Suppressor macrophage treated with lipopolysaccharide for 1 hour (primary cell): ENCODE measurements around the gene SPRYD7.
"Not testable (repeated sequence)": the region's sequence is repeated elsewhere in the genome, so short reads cannot be mapped to it uniquely, and the experiment has no call there.

Experiments
- DNase-seq, 3 donors: peaks; one replicate each; pipeline ENCODE4 v3.0.0-alpha.2; 2020 to 2022

SPRYD7 gene

GRCh38 chr13:49936075-49936967, at the start of gene SPRYD7:
SPRYD7 (minus strand) TSS chr13:49936340; CDS start chr13:49936235, 105 bp downstream.
- DNase-seq: peak; percentile 99 to 100 (median 99)

- no peak for DNase-seq
Measured at GRCh38 chr13:49985129-49985528, 49.0 kb upstream of the SPRYD7 start.

DNA sequence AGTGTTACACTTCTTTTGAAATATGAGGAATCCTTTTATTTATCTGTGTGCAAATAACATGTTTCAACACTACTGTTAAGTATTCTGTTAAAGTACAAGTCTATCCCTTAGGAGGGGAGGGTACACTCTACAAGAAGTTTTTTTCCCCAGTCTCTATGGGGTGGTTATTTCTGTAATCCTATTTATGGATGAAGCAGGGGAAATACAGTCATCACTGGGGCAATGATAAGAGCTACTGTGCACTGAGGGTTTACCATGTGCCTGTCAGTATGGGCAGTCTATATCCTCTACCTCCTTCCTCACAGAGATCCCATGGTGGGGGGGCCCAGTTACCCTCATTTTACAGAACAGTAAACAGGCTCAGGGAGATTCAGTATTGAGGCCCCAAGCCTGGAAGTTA, 44.1 kb upstream of the SPRYD7 start:
- DNase-seq: no peak

GRCh38 chr13:49977992-49978391, 41.9 kb upstream of the SPRYD7 start:
- DNase-seq: no peak

GRCh38 chr13:49976314-49977258, 40.4 kb upstream of the SPRYD7 start:
- DNase-seq: peak; percentile 76 to 87 (median 85)

DNA sequence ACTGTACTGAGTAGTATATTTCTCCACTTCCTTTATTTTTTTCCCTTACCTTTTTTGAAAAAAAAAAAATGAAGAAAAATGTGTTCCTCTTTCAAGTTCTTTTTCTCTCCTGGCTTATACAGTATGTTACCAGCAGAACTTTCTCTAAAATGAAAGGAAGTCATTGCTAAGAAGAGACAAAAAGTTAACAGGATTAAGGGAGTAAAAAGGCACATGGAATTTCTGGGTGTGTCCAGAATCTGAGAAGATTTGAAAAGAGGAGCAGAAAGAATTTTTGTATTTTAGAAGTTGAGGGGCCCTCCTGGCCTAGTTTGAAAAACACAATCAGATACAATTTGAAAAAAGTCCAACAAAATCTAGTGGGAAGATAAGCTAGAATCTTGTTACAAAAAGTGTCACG, 39.7 kb upstream of the SPRYD7 start:
- no peak for DNase-seq

DNA sequence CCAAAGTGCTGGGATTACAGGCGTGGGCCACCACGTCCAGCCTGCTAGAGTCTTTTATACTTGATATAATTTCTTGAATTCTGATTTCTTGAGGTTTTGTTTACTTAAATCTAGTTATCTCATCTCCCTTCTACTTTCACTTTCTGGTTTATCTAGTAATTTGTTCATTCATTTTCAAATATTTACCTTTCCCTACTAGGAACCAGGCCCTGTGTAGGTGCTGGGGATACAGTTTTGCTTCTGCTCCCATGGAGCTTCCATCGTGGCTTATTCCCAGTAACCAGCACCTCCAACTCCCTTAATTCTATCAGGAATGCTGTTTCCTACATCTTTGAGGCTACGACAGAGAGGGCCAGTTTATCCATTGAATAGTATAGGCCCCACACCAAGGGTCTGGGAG, 36.6 kb upstream of the SPRYD7 start:
- DNase-seq: no peak

DNA sequence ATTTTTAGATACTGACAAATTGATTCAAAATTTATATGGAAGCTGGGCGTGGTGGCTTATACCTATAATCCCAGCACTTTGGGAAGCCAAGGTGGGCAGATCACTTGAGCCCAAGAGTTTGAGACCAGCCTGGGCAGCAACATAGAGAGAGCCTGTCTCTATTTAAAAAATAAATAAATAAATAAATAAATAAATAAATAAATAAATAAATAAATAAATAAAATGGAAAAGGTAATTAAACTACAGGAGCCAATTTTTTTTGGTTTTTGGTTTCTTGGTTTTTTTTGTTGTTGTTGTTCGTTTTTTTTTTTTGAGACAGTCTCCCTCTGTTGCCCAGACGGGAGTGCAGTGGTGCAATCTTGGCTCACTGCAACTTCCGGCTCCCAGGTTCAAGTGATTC, 31.3 kb upstream of the SPRYD7 start:
- DNase-seq: no peak

GRCh38 chr13:49958321-49958720, 22.2 kb upstream of the SPRYD7 start:
- DNase-seq: no peak

GRCh38 chr13:49956131-49956530, 20.0 kb upstream of the SPRYD7 start:
- peak in 2 of 3 donors; percentile 4 to 11 for DNase-seq

DNA sequence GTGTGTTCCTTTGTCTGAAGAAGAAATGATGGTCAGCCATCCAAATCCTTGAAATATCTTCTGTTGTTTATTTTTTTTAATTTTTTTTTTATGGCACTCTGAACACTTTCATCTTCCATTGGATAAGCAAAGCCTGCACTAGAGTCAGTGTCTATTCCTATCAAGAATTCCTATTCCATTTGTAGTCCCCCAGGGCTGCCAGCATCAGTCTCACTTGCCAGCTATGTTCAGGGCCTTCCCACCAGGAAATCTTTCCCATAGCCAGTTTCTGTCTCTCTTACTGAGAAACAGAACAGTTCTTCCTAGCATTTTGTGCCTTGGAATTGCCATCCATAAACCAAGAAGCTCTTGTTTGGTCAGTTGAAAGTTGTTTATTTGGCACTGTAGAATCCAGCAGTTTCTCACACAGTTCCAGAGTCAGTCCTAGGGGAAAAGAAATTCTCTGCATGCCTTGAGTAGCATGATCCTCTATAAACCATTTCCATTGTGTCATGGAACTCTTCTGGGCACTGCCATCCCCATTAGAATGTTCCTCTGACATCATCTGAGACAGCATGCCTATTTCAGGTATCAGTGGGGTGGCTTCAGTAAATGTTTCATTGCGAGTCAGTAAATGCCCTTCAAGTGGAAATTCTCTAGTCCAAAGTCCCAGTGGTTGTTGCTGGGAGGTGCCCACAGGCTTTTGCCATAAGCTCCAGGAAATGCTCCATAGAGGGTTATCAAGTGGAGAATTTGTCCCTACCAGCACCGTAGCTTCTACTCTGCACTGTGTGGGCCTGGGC, 18.7 kb upstream of the SPRYD7 start:
- no peak for DNase-seq

DNA sequence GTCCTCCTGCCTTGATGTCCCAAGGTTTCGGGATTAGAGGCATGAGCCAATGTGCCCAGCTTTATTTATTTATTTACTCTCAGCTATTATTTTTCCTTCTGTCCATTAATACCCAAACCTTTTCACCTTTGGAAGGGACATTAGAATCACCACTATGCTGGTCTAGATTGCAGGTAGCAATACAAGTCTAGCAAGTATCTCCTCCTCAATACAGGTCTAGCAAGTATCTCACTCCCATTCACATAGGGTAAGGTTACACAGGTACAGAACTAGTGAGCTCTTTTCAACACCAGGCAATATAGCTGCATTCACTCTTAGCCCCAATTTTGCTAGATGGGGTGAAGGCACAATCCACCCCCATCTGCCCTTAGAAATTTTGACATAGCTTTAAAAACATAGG, 17.4 kb upstream of the SPRYD7 start:
- no peak for DNase-seq

DNA sequence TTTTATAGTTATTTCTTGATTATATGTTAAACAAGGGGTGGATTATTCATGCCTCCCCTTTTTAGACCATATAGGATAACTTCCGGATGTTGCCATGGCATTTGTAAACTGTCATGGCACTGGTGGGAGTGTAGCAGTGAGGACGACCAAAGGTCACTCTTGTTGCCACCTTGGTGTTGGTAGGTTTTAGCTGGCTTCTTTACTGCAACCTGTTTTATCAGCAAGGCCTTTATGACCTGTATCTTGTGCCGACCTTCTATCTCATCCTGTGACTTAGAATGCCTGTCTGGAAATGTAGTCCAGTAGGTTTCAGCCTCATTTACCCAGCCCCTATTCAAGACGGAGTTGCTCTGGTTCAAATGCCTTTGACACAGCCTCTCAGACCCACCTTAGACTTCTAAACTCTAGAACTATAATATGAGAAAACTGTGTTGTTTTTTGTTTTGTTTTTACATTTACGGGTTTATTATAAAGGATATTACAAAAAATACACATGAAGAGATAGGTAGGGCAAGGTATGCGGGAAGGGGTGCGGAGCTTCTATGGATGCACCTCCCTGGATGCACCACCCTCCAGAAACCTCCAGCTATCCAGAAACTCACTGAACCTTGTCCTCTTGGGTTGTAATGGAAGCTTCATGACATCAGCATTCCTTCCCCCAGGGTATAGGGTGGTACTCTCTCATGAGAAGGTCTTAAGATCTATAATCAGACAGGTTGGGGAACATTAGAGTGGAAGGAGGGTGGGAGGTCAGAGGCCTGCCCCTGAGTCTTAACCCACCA, 15.8 kb upstream of the SPRYD7 start:
- no peak for DNase-seq

DNA sequence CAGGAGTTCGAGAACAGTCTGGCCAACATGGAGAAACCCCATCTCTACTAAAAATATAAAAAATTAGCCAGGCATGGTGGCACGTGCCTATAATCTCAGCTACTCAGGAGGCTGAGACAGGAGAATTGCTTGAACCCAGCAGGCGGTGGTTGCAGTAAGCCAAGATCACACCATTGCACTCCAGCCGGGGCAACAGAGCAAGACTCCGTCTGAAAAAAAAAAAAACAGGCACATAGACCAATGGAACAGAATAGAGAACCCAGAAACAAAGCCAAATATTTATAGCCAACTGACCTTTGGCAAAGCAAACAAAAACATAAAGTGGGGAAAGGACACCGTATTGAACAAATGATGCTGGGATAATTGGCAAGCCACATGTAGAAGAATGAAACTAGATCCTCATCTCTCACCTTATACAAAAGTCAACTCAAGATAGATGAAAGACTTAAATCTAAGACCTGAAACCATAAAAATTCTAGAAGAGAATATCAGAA, 12.7 kb upstream of the SPRYD7 start:
- not testable (repeated sequence) for DNase-seq

GRCh38 chr13:49939321-49939720, 3.2 kb upstream of the SPRYD7 start:
- no peak for DNase-seq

DNA sequence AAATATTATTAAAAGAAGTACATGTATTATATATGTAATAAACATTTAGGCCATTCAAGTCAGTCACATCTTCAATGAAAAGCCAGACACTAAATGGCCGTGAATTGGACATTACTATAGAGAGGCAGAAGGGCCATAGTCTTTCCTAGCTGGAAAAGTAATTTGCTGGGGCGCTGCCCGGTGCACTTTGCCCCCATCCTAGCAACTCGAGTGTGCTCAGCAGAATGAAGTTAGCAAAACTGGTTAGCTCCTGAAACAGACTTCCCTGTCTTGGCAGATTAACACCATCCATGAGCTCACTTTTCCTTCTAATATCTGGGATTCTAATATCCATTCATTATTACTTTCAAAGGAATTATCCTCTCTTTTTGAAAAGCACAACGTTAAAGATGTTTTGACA, 2.8 kb upstream of the SPRYD7 start:
- no peak for DNase-seq

GRCh38 chr13:49938314-49938713, 2.2 kb upstream of the SPRYD7 start:
- peak; percentile 76 to 88 (median 87) for DNase-seq

DNA sequence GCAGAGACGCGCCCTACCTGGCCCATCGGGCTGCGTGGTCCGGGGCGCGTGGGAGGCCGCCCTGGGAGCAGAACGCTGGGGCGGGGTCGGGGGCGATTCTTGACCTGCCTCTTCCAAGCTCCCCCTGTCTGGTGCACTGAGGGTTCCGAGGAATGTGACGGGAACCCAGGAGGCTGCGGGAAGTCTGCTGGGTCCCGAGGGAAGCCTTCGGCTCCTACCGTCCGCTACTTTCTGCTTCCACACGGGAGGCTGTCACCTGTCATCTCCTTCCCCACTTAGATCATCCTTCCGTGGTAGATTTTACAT, 781 bp upstream of the SPRYD7 start:
- DNase-seq: no peak

- peak; percentile 78 to 87 (median 85) for DNase-seq
Measured at GRCh38 chr13:49935171-49936074, 717 bp downstream of the SPRYD7 start.

GRCh38 chr13:49933511-49933910, 2.6 kb downstream of the SPRYD7 start:
- DNase-seq: no peak

GRCh38 chr13:49932868-49933267, 3.3 kb downstream of the SPRYD7 start:
- DNase-seq: no peak
